Uterus (tissue), 2 donors: Measurements from ENCODE around the gene MAMDC4.

Source experiments
- CTCF ChIP-seq, 4 experiments: fragments of 200-600 bp in 2 of 4; fragments of 450-650 bp in 2 of 4; sonication (generic) in 2 of 4; IDR thresholded peaks; one replicate each; pipeline ENCODE4 v1.5.1; 2016 to 2019; ENCODE audit warnings: antibody characterized with exemption in 4 of 4, mild to moderate bottlenecking in 2 of 4, moderate library complexity in 1 of 4
- POLR2A ChIP-seq, 2 donors: fragments of 450-650 bp; IDR thresholded peaks; one replicate each; pipeline ENCODE4 v1.6.1; 2016; ENCODE audit warnings: antibody characterized with exemption in 2 of 2, mild to moderate bottlenecking in 1 of 2, moderate library complexity in 1 of 2

DNA sequence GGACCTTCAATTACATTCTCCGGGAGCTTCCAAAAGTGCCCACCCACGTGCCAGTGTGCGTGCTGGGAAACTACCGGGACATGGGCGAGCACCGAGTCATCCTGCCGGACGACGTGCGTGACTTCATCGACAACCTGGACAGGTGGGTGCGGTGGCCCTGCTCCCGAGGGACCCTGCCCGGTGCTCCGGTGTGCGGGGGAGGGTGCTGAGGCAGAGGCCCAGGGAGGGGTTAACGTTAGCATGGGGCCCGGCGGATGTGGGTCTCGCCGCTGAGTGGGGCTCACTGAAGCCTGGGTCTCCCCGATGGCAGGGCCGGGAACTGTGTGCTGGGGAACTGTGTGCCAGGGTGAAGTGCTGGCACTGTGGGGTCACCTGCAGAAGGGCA, 20.4 kb upstream of the MAMDC4 start:
- TF ChIP-seq CTCF (IDR thresholded peaks at IDR 0.05) (no peak), POLR2A (IDR thresholded peaks at IDR 0.05) (no peak)
